Measurements from ENCODE around the gene TXLNB. TPM values are rescaled to one million over a fixed set of nuclear protein-coding genes. Genes with fewer than 3 reads are reported as not detected.

Gene TXLNB
- total and polyA plus RNA-seq, 2 of the 4 experiments (the other 2 are of a cell fraction), result under 0.01 to 0.05 TPM

GRCh38 chr6:139235661-139236060 is 56.1 kb downstream of the TXLNB start:
- H3K9ac ChIP-seq (ENCODE audit: low read depth, low read length), result no peak overlapping the region
- peaks cover 11% of the 10 kb centered on the region for H3K27me3 ChIP-seq (ENCODE audit: control insufficient read depth, insufficient read depth, low read length)
- no peak overlapping the region for H3K18ac ChIP-seq (ENCODE audit: low read depth, low read length)
- ChIA-PET CTCF (no interaction called here), POLR2A (ENCODE audit: unreplicated experiment) (no interaction called here)
- H2BK15ac ChIP-seq (ENCODE audit: low read depth, low read length), result no peak overlapping the region
- H4K8ac ChIP-seq (ENCODE audit: low read depth in 2 of 2, low read length in 2 of 2), result no peak overlapping the region
- H3K79me1 ChIP-seq (ENCODE audit: low read depth in 1 of 2, low read length in 2 of 2), result no peaks in the 10 kb centered on the region
- H3K36me3 ChIP-seq (ENCODE audit: control insufficient read depth, insufficient read depth, low read length), result no peaks in the 10 kb centered on the region
- dilution Hi-C loops (cut with HindIII; ENCODE audit: low sequenced_read_pairs, unreplicated experiment), result no loop called here
- H4K91ac ChIP-seq (ENCODE audit: insufficient read depth, low read depth, low read length), result no peak overlapping the region
- H2BK5ac ChIP-seq (ENCODE audit: low read depth, low read length, poor library complexity, severe bottlenecking), result no peak overlapping the region
- peaks cover 4% of the 10 kb centered on the region; the same call in 1 of the 2 replicates for H3K9me3 ChIP-seq (ENCODE audit: control insufficient read depth, insufficient read depth, low read length)
- no peak overlapping the region for H3K14ac ChIP-seq (replicated peaks; ENCODE audit: low read depth, low read length)
- peaks cover 5% of the 10 kb centered on the region; the same call in 1 of the 2 replicates for H3K9me1 ChIP-seq (ENCODE audit: insufficient read depth, low read length)
- no peak overlapping the region for H2AK9ac ChIP-seq (replicated peaks; ENCODE audit: low read depth, low read length, poor library complexity)
- no peak overlapping the region for H3K4me3 ChIP-seq (ENCODE audit: insufficient read depth, low read depth, low read length)
- no peak overlapping the region for H2BK120ac ChIP-seq (ENCODE audit: low read depth, low read length)
- H3K4ac ChIP-seq (ENCODE audit: low read depth, low read length), result no peak overlapping the region
- no peak overlapping the region; the same call in 1 of the 2 replicates for H2AK5ac ChIP-seq (ENCODE audit: low read depth, low read length)
- H2AFZ ChIP-seq (replicated peaks; ENCODE audit: low read length, poor library complexity), result no peak overlapping the region
- H3K4me2 ChIP-seq (ENCODE audit: low read depth, low read length), result no peak overlapping the region
- no CpG with 5 or more reads among the region's 12 CpGs for WGBS, 2 experiments (ENCODE audit: extremely low coverage in 2 of 2, insufficient read length in 1 of 2)
- TF ChIP-seq MAFK (IDR thresholded peaks at IDR 0.05; ENCODE audit: low read depth, low read length) (no peak), SMC3 (IDR thresholded peaks at IDR 0.05; ENCODE audit: low read depth, low read length) (no peak), CEBPB (IDR thresholded peaks at IDR 0.05; ENCODE audit: low read depth, low read length) (no peak), CHD1 (IDR thresholded peaks at IDR 0.05; ENCODE audit: low read depth, low read length) (no peak), RAD21 (IDR thresholded peaks at IDR 0.05; ENCODE audit: low read length) (no peak), NFE2L2 (IDR thresholded peaks at IDR 0.05; ENCODE audit: low read depth, low read length) (no peak), MXI1 (IDR thresholded peaks at IDR 0.05; ENCODE audit: borderline replicate concordance, low read depth, low read length) (no peak), MAZ (IDR thresholded peaks at IDR 0.05; ENCODE audit: borderline replicate concordance, low read depth, low read length) (no peak), CTCF (conservative IDR thresholded peaks at IDR 0.05; ENCODE audit: low read depth, low read length) (no peak), USF2 (IDR thresholded peaks at IDR 0.05; ENCODE audit: low read depth, low read length) (no peak)
- no peak overlapping the region for H4K5ac ChIP-seq (ENCODE audit: low read depth, low read length)
- no peak overlapping the region for H3K56ac ChIP-seq (ENCODE audit: extremely low read depth, insufficient read depth, low read length)
- no peak for ATAC-seq (ENCODE audit: low read depth)
- peaks cover 2% of the 10 kb centered on the region; the same call in 1 of the 2 replicates for H3K4me1 ChIP-seq (ENCODE audit: control insufficient read depth, insufficient read depth, low read length)
- H4K20me1 ChIP-seq (ENCODE audit: insufficient read depth, low read length), result no peaks in the 10 kb centered on the region
- H3K27ac ChIP-seq (ENCODE audit: insufficient read depth, low read length), result no peak overlapping the region
- H2BK20ac ChIP-seq (ENCODE audit: low read depth, low read length), result no peak overlapping the region
- in situ Hi-C loops (cut with MboI; ENCODE audit: low sequenced_read_pairs), result no loop called here
- BruUV-seq (replicated peaks), result no TSS peak
- no peak overlapping the region for H3K23ac ChIP-seq (ENCODE audit: low read depth, low read length)
- DNase-seq, result no peak
- intact Hi-C loops (cut with micrococcal nuclease), result no loop called here
